ENCODE results near the gene UBL4B. TPM values are rescaled to one million over a fixed set of nuclear protein-coding genes. Genes with fewer than 3 reads are reported as not detected.

The UBL4B gene
- total and polyA plus RNA-seq, 9 of the 15 experiments (the other 6 are each of a cell fraction or from before 2014, with no cell fraction given): not detected

GRCh38 chr1:110136911-110137310 is 24.7 kb downstream of the UBL4B start (continued):
- TF ChIP-seq ZBTB40 (IDR thresholded peaks at IDR 0.05): no peak
- TF ChIP-seq ZBTB40 (CRISPR knock-in tag; IDR thresholded peaks at IDR 0.05): no peak
- TF ChIP-seq CREB1 (IDR thresholded peaks at IDR 0.05): no peak
- TF ChIP-seq CREB1 (CRISPR knock-in tag; IDR thresholded peaks at IDR 0.05): no peak
- no peak for TF ChIP-seq ZNF23 (CRISPR knock-in tag; IDR thresholded peaks at IDR 0.05)
- no peak for TF ChIP-seq PHB2 (IDR thresholded peaks at IDR 0.05; ENCODE audit: low read depth)
- TF ChIP-seq KAT8 (IDR thresholded peaks at IDR 0.05; ENCODE audit: low read depth): no peak
- peak; percentile 77 for TF ChIP-seq USF2 (CRISPR knock-in tag; IDR thresholded peaks at IDR 0.05)
- TF ChIP-seq MEIS2 (IDR thresholded peaks at IDR 0.05; ENCODE audit: partially characterized antibody): peak; percentile 31
- TF ChIP-seq GABPA (tag; conservative IDR thresholded peaks at IDR 0.05; ENCODE audit: low read depth): no peak
- no peak for TF ChIP-seq RREB1 (CRISPR knock-in tag; IDR thresholded peaks at IDR 0.05)
- TF ChIP-seq LCOR (CRISPR knock-in tag; IDR thresholded peaks at IDR 0.05): no peak
- TF ChIP-seq SRSF3 (IDR thresholded peaks at IDR 0.05; ENCODE audit: insufficient read depth, low read length): no peak
- 0 out of 2 replicates have a peak, but pooled peaks have one; percentile 39 for TF ChIP-seq MEF2D (tag; conservative IDR thresholded peaks at IDR 0.05; ENCODE audit: low read depth)
